GM18909 (cell line): ENCODE data around the gene TEX9.
"Not testable (repeated sequence)": the region's sequence is repeated elsewhere in the genome, so short reads cannot be mapped to it uniquely, and the experiment has no call there.

Source experiments
- ATAC-seq: cut with Tn5 transposase; IDR thresholded peaks from one replicate; pipeline ENCODE4 v1.9.1; 2021; ENCODE audit warnings: mild to moderate bottlenecking; ENCODE audit not compliant: unreplicated experiment, poor library complexity

TEX9 gene

GRCh38 chr15:56365075-56365711 lies at the start of gene TEX9:
TSS of gene TEX9 (plus strand) at chr15:56365426. CDS start at chr15:56365451, 25 bp downstream.
- peak; percentile 92 for ATAC-seq

GRCh38 chr15:56316561-56316960 lies 48.7 kb upstream of the TEX9 start:
- ATAC-seq: not testable (repeated sequence)

GRCh38 chr15:56320316-56320715 lies 44.9 kb upstream of the TEX9 start:
- no peak for ATAC-seq

- no peak for ATAC-seq
Observed at GRCh38 chr15:56320861-56321260, 44.4 kb upstream of the TEX9 start.

- ATAC-seq: no peak
Observed at GRCh38 chr15:56322444-56322843, 42.8 kb upstream of the TEX9 start.

- ATAC-seq: no peak
Observed at GRCh38 chr15:56323435-56323834, 41.8 kb upstream of the TEX9 start.

- no peak for ATAC-seq
Observed at GRCh38 chr15:56325186-56325585, 40.0 kb upstream of the TEX9 start.

GRCh38 chr15:56327721-56328502 lies 37.3 kb upstream of the TEX9 start:
- no peak for ATAC-seq

- peak; percentile 47 for ATAC-seq
Observed at GRCh38 chr15:56337084-56337725, 28.0 kb upstream of the TEX9 start.

GRCh38 chr15:56339594-56339993 lies 25.6 kb upstream of the TEX9 start:
- ATAC-seq: no peak

- ATAC-seq: no peak
Observed at GRCh38 chr15:56341201-56341600, 24.0 kb upstream of the TEX9 start.

- no peak for ATAC-seq
Observed at GRCh38 chr15:56342653-56343052, 22.6 kb upstream of the TEX9 start.

- no peak for ATAC-seq
Observed at GRCh38 chr15:56343879-56344278, 21.3 kb upstream of the TEX9 start.

- ATAC-seq: no peak
Observed at GRCh38 chr15:56344336-56344735, 20.9 kb upstream of the TEX9 start.

- no peak for ATAC-seq
Observed at GRCh38 chr15:56346414-56346813, 18.8 kb upstream of the TEX9 start.

- ATAC-seq: no peak
Observed at GRCh38 chr15:56349554-56349953, 15.7 kb upstream of the TEX9 start.

- no peak for ATAC-seq
Observed at GRCh38 chr15:56351353-56351752, 13.9 kb upstream of the TEX9 start.

GRCh38 chr15:56351957-56352506 lies 13.2 kb upstream of the TEX9 start:
- no peak for ATAC-seq

- no peak for ATAC-seq
Observed at GRCh38 chr15:56353119-56353518, 12.1 kb upstream of the TEX9 start.

- no peak for ATAC-seq
Observed at GRCh38 chr15:56353740-56354139, 11.5 kb upstream of the TEX9 start.

GRCh38 chr15:56356616-56357015 lies 8.6 kb upstream of the TEX9 start:
- peak; percentile 67 for ATAC-seq
